EH (cell line): ENCODE data around the gene CX3CR1.
"Not testable (repeated sequence)": the region's sequence is repeated elsewhere in the genome, so short reads cannot be mapped to it uniquely, and the experiment has no call there.

ENCODE experiments used
- DNase-seq: peaks from one replicate; pipeline ENCODE4 v3.0.0-alpha.2; 2015; ENCODE audit warnings: low read depth

The CX3CR1 gene

GRCh38 chr3:39279745-39280517 is at the start of gene CX3CR1:
CX3CR1 (minus strand) TSS chr3:39280036; CDS start chr3:39266509, 13,527 bp downstream.
- peak; percentile 40 for DNase-seq

GRCh38 chr3:39329493-39329892 is 49.7 kb upstream of the CX3CR1 start, which contains the start of gene CCR8:
CCR8 (plus strand) TSS chr3:39329709; CDS start chr3:39332332, 2,623 bp downstream.
- no peak for DNase-seq

- DNase-seq: no peak
These were observed 48.0 kb upstream of the CX3CR1 start for GRCh38 chr3:39327746-39328349.

GRCh38 chr3:39327053-39327745 is 47.4 kb upstream of the CX3CR1 start:
- DNase-seq: no peak

GRCh38 chr3:39325236-39325635 is 45.4 kb upstream of the CX3CR1 start:
- DNase-seq: no peak

- DNase-seq: no peak
These were observed 43.7 kb upstream of the CX3CR1 start for GRCh38 chr3:39323494-39323893.

- DNase-seq: no peak
These were observed 43.1 kb upstream of the CX3CR1 start for GRCh38 chr3:39322936-39323335.

GRCh38 chr3:39322209-39322715 is 42.4 kb upstream of the CX3CR1 start:
- DNase-seq: not testable (repeated sequence)

- peak; percentile 22 for DNase-seq
These were observed 41.7 kb upstream of the CX3CR1 start for GRCh38 chr3:39321574-39321983.

- no peak for DNase-seq
These were observed 39.4 kb upstream of the CX3CR1 start for GRCh38 chr3:39319249-39319648.

- no peak for DNase-seq
These were observed 38.5 kb upstream of the CX3CR1 start for GRCh38 chr3:39318301-39318700.

- no peak for DNase-seq
These were observed 37.8 kb upstream of the CX3CR1 start for GRCh38 chr3:39317571-39318169.

GRCh38 chr3:39315420-39315819 is 35.6 kb upstream of the CX3CR1 start:
- no peak for DNase-seq

GRCh38 chr3:39313289-39313688 is 33.5 kb upstream of the CX3CR1 start:
- no peak for DNase-seq

GRCh38 chr3:39302178-39302577 is 22.3 kb upstream of the CX3CR1 start:
- no peak for DNase-seq

- DNase-seq: no peak
These were observed 19.4 kb upstream of the CX3CR1 start for GRCh38 chr3:39299279-39299678.

- no peak for DNase-seq
These were observed 16.6 kb upstream of the CX3CR1 start for GRCh38 chr3:39296197-39297077.

GRCh38 chr3:39295184-39295775 is 15.4 kb upstream of the CX3CR1 start:
- no peak for DNase-seq

GRCh38 chr3:39294446-39295183 is 14.8 kb upstream of the CX3CR1 start:
- no peak for DNase-seq

- no peak for DNase-seq
These were observed 13.1 kb upstream of the CX3CR1 start for GRCh38 chr3:39292961-39293360.
